NOMO-1 treated with dmso at 0.1 percent for 144 hours (cell line): ENCODE data around the gene UBE2R2.
"Not testable (repeated sequence)": the region's sequence is repeated elsewhere in the genome, so short reads cannot be mapped to it uniquely, and the experiment has no call there.

Experiments
- DNase-seq: peaks from one replicate; lab custom pipeline; 2025; ENCODE audit not compliant: unreplicated experiment; lab: John Stamatoyannopoulos, UW

UBE2R2 gene

DNA sequence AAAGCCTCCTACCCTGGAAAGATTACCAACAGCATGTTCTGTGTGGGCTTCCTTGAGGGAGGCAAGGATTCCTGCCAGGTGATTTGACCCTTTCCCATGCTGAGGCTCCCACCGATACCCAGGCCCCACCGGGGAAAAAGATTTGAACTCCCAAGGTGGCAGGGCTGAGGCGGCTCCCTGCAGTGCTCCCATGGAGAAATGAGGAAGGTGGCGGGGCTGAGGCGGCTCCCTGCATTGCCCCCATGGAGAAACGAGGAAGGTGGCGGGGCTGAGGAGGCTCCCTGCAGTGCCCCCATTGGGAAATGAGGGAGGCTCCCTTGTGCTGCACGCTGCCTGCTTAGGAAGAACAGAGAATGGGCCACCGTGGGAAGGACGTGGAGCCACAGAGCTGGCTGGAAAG is 18.4 kb upstream of the UBE2R2 start:
- no peak for DNase-seq

GRCh38 chr9:33799928-33800704 is 16.8 kb upstream of the UBE2R2 start:
- no peak for DNase-seq

DNA sequence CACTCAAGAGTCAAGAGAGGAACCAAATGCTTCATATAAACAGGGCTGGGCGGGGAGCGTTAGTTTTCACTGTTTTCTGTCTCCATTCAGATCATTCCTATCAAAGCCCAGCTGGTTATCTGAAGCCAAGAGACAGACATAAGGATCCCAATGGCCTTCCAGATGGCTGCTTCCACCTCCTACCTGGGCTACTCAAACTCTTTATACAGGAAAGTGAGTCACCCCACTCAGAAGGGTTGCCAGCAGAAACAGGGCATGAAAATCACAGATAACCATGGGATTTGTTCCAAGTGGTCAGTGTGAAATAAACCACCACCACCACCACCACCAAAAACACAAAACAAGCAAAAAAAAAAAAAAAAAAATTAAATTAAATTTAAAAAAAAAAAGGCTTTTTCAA is 16.1 kb upstream of the UBE2R2 start:
- DNase-seq: no peak

DNA sequence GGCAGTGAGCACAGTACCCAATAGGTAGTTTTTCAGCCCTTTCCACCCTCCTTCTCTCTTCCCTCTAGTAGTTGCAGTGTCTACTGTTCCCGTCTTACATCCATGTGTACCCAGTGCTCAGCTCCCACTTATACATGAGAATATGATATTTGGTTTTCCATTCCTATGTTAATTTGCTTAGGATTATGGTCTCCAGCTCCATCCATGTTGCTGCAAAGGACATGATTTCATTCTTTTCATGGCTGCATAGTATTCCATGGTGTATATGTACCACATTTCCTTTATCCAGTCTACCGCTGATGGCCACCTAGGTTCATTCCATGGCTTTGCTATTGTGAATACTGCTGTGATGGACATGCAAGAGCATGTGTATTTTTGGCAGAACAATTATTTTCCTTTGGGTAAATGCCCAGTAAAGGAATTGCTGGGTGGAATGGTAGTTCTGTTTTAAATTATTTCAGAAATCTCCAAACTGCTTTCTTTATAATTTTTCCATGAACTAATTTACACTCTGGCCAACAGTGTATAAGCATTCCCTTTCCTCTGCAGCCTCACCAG is 14.9 kb upstream of the UBE2R2 start:
- not testable (repeated sequence) for DNase-seq

- DNase-seq: not testable (repeated sequence)
These were observed 12.8 kb upstream of the UBE2R2 start for GRCh38 chr9:33804196-33804595.

GRCh38 chr9:33807156-33807555 is 9.8 kb upstream of the UBE2R2 start:
- not testable (repeated sequence) for DNase-seq

DNA sequence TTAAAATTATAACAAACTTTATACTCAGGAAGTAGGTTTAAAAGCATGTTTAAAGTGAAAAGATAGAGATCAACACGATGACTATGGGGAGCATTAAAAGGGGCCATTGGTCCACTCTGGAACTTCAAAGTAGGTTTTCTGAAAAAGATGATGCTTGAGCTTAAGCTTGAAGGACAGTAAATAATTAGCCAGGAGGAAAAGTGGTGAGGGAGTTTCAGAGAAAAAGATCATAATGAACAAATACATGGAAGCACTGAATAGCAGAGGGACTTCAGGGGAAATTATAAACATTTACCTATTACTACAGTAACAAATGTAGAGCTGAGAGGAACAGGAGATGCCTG is 8.0 kb upstream of the UBE2R2 start:
- DNase-seq: not testable (repeated sequence)

- no peak for DNase-seq
These were observed 7.5 kb upstream of the UBE2R2 start for GRCh38 chr9:33809506-33809905.

GRCh38 chr9:33813712-33814641 is 3.0 kb upstream of the UBE2R2 start:
- peak; percentile 59 for DNase-seq

DNA sequence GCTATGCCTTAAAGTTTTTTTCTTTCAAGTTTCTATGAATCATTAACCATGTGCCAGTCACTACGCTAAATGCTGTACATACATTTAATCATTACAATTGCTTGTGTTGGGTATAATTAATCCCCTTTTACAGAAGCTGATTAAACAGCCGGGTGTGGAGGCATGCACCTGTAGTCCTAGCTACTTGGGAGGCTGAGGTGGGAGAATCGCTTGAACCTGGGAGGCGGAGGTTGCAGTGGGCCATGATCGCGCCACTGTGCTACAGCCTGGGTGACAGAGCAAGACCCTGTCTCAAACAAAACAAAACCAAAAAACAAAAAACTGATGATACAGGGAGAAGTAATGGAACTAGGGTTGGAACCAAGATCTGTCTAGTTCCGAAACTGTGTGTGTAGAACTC is 1.2 kb upstream of the UBE2R2 start:
- no peak for DNase-seq

- DNase-seq: peak; percentile 72
These were observed 587 bp downstream of the UBE2R2 start for GRCh38 chr9:33817327-33818166.

GRCh38 chr9:33818167-33818846 is 1.3 kb downstream of the UBE2R2 start:
- no peak for DNase-seq

DNA sequence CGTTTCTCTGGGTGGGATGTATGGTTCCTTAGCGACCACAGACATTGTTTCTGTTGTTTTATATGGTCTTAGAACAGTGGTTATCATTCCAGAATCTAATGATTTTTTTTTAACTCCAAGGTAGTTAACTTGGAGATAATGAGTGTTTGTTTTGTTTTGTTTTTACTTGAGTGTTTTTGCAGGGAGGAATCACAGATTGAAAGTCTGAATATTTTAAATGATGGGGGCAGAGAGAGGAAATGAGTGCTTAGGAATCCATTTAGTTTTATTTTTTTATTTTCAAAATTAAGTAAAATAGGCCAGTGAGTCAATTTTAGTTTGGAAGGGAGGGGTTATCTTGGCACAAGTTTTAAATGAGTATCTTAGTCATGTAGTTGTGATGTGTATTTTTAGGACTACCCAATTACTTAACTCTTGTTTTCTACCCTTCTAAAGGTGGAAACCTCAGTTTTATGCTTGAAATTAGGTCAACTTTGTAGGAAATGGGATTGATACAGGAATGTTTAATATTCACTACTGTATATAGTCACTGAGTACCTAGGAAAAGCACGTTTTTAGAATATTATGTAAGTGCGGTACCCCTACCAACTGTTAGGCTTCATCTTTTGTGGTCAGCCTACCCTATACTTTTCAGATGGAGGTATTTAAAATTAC is 2.0 kb downstream of the UBE2R2 start:
- DNase-seq: no peak

DNA sequence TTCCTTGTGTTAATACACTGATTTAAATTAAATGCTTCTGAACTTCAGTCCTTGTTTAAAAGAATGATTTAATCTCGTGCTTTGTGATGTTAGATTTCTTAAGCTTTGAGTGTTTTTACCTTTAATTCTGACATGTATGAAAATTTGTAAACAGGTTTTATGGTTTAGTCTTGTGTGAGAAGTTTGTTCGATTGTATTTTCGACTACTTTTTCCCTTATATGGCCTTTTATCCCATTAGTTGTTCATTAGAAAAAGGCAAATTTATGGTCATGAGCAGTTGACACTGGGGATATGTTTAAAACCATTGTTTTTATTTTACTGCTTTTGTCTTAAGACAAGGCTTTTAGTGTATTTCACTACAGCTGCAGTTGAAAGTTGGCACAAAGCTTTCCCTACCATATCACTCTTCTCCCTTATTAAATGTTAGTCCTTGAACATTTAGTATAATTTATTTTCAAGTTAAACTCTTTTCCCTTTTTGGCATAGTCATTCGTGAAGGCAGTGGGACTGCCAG is 3.3 kb downstream of the UBE2R2 start:
- DNase-seq: no peak

DNA sequence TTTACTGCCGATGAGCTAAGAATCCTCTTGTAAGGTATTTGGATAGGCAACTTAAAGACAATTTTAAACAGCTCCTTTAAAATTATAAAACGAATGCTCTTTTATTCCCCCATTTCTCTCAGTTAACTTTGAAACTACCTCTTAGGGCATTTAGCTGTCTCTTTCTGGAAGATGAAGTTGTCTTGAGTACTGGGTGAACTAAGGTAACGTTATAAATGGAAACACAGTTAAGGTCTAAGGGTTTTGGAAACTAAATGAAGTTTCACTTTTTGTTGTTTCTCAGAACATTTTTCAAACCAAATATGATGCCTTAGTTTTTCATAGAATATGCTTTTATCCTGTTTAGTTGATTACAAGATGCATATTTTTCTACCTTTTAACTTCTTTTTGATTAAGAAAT is 6.8 kb downstream of the UBE2R2 start:
- DNase-seq: no peak

DNA sequence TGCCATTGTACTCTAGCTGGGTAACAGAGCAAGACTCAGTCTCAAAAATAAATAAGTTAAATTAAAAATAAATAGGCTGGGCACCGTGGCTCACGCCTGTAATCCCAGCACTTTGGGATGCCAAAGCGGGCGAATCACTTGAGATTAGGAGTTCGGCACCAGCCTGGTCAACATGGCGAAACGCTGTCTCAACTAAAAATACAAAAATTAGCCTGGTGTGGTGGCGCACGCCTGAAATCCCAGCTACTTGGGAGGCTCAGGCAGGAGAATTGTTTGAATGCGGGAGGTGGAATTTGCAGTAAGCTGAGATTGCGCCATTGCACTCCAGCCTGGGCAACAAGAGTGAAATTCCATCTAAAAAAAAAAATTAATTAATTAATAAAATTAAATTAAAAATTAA is 10.3 kb downstream of the UBE2R2 start:
- not testable (repeated sequence) for DNase-seq

- not testable (repeated sequence) for DNase-seq
These were observed 12.8 kb downstream of the UBE2R2 start for GRCh38 chr9:33829641-33830230.

- no peak for DNase-seq
These were observed 18.8 kb downstream of the UBE2R2 start for GRCh38 chr9:33835625-33836260.

DNA sequence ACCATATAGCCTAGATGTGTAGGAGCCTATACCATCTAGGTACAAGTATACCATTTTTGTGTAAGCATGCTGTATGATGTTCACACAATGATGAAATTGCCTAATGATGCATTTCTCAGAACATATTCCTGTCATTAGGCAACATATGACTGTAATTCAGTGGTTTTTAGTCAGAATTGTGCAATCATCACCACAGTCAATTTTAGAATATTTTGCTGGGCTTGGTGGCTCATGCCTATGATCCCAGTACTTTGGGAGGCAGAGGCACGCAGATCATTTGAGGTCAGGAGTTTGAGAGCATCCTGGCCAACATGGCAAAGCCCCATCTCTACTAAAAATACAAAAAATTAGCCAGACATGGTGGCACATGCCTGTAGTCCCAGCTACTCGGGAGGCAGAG is 19.3 kb downstream of the UBE2R2 start:
- peak; percentile 71 for DNase-seq
